NCI-H82 treated with DMSO at 0.1 percent for 48 hours (cell line): ENCODE measurements around the gene NUAK1.
"Not testable (repeated sequence)": the region's sequence is repeated elsewhere in the genome, so short reads cannot be mapped to it uniquely, and the experiment has no call there.

Experiments
- DNase-seq: peaks from one replicate; lab custom pipeline; 2025; ENCODE audit not compliant: unreplicated experiment; lab: John Stamatoyannopoulos, UW

NUAK1 gene

DNA sequence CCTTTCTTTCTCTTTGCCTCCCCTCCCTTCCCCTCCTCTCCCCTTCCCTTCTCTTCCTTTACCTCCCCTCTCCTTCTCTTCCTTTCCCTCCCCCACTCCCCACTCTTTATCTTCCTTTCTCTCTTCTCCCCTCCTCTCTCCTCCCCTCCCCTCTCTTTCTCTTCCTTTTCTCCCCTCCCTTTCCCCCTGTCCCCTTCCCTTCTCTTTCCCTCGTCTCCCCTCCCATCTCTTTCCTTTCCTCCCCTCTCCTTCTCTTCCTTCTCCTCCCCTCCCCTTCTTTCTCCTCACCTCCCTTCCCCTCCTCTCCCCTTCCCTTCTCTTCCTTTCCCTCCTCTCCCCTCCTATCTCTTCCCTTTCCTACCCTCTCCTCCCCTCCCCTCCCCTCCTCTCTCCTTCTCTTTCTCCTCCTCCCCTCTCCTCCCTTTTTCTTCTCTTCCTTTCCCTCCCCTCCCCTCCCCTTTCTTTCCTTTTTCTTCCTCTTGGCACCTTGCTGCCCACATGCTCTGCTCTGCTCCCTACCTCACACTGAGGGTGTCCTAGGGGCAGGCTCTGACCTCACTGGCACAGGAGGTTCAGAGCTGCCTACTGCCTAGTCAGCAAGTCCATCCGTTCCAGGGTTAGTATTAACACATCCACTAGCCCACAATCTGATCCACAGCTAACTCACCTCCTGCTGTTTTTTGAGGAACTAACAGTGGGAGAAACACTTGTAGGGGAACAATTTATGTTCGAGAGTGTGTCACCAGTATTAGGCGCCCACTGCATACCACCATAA, 101.0 kb downstream of the NUAK1 start:
- no peak for DNase-seq

GRCh38 chr12:106035421-106035820, 103.3 kb downstream of the NUAK1 start:
- DNase-seq: no peak

- no peak for DNase-seq
Measured at GRCh38 chr12:106034316-106034715, 104.4 kb downstream of the NUAK1 start.

- peak; percentile 2 for DNase-seq
Measured at GRCh38 chr12:106033161-106033675, 105.5 kb downstream of the NUAK1 start.

- no peak for DNase-seq
Measured at GRCh38 chr12:106032623-106032925, 106.2 kb downstream of the NUAK1 start.

GRCh38 chr12:106031761-106032622, 106.8 kb downstream of the NUAK1 start:
- no peak for DNase-seq

- DNase-seq: no peak
Measured at GRCh38 chr12:106030210-106031071, 108.3 kb downstream of the NUAK1 start.

DNA sequence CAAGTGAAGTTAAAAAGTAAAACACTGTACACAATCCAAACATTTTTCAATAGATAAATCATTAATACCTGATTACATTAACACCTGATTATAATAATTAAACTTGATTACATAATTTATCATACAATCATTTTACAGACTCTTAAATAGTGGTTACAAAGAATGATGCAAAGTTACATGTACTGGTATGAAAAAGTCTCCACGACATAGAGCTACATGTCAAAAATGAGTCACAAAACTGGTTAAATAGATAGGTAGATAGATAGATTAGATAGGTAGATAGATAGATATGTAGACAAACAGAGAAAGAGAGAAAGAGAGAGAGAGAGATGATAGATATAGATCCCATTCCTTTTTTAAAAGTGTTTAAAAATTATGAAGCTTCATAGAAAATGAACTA, 109.2 kb downstream of the NUAK1 start:
- DNase-seq: no peak

DNA sequence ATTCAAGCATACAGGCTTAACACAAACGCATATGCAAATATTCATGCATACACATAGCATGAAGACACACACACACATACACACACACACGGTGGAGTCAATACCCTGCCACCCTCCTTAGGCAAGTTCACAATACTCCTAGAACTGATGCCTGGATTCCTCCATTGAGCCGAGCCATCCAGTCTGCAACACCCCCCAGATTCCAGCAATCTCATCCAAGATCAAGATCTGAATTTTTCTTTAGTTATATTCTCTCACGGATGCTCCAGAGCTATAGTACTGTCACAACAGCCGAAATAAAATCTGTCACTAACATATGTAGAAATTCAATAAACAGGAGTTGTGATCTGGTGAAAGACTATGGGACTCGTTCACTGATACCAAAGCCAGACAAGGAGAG, 110.8 kb downstream of the NUAK1 start:
- DNase-seq: no peak

DNA sequence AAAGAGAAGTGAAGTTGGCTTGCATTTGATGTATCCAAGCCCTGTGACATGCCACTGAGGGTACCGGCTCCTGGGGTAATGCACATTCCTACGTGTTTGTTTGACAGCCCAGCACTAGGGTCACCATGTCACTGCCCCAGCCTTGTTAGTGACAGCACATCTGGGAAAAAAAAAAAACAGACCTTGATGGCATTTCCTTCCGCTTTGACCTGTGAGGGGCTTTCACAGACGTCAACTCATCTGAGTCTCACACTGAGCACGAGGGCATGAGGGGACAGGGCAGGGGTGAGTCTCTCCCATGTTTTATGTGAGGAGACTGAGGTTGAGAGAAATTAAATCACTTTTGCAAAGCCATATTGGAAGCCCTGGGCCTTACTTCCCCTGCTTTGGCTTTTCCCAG, 111.5 kb downstream of the NUAK1 start:
- no peak for DNase-seq

DNA sequence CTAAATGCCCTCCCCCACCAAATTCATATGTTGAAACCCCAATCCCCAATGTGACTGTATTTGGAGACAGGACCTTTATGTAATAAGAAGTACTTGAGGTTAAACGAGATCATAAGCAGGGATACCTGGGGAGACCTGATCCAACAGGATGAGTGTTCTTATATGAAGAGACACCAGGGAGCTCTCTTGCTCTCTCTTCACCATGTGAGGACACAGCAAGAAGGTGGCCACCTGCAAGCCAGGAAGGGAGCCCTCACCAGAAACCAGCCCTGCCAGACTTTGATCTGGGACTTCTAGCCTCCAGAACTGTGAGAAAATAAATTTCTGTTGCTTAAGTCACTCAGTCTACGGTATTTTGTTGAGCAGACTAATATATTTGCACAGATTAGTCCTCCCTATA, 113.6 kb downstream of the NUAK1 start:
- DNase-seq: no peak

DNA sequence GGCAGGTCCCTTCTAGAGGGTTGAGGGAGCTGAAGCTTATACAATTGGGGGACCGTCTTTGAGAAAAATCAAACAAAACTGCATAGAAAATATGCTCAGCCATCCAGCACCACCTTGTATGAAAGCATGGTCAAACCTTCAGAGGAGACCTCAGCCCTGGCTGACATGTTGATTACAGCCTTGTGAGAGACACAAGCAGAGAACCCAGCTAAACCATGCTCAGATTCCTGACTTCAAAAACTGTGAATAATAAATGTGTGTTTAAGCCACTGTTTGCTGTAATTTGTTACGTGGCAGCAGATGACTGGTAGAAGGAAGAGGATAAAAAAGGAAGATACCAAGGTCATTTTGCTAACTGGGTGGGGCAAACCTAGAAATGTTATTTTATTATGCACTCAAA, 115.7 kb downstream of the NUAK1 start:
- DNase-seq: no peak

DNA sequence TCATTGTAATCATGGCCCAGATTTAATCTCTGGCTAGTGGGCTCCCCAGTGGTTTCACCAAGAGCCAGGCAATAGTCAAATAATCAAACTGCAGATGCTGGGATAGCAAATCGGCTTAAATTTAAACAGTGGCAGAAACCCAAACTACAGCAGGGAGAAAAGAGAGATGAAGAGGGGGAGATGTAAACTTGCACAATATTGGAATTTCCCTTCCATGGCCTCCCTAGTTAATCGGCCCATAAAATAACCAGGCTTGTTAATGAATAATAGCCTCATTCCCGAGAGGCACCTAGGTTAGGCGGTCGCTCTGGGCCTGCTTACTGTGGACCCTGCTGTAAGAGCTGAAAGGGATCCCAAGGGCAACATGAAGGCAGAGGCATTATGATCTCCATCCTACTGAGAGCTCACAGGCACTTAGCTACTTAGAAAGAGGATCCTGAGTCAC, 116.2 kb downstream of the NUAK1 start:
- peak; percentile 37 for DNase-seq

DNA sequence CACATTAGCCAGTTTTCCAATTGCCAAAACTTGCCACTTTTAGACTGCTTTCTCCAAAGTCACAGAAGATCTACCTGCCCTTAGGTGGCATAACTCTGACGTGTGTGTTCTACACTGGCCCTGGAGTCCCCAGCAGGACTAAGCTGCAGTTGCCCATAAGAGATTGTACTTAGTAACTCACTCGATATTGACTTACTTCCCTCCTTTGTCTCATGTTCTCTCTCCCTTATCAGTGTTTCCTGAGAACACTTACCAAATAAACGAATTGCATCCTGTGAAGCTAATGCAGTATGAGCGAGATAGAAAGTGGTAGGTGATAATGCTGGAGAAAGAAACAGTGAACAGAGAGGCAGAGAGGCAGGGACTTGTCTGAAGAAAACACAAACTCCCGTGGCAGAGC, 117.2 kb downstream of the NUAK1 start:
- no peak for DNase-seq

GRCh38 chr12:106020736-106021135, 118.0 kb downstream of the NUAK1 start:
- DNase-seq: no peak

DNA sequence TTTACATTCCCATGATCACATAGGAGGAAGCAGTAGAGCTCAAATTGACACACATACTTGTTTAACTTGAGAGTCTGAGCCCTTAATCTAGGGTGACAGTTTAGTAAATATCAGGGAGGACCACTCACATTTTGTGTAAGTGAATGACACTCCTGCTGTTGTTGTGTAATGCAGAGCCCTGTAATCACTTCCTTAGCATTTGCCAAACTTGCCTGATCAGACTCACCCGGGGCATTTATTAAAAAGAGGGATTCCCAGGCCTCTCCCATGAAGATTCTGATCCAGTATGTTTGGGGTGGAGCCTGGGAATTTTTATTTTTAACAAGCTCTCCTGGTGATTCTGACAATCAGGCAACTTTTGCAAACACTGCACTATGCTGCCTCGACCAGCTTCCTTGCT, 119.6 kb downstream of the NUAK1 start:
- DNase-seq: no peak

DNA sequence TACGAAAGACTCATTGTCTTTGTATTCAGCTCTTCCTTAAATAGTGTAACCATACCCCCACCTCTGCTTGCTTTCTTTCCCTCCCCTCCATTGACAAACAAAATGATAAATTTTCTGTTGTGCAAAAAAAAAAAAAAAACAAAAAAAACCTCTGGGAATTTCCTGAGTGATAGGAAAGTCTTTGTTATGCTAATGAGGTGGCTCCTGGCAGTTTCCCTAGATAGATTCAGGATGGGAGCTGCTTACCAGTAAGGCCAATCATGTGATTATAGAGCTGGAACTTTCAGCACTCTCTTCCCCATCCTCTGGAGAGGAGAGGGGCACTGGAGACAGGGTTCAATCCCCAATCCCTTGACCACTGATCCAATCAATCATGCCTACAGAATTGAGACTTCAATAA, 120.5 kb downstream of the NUAK1 start:
- DNase-seq: no peak

- not testable (repeated sequence) for DNase-seq
Measured at GRCh38 chr12:106016601-106017278, 122.0 kb downstream of the NUAK1 start.

DNA sequence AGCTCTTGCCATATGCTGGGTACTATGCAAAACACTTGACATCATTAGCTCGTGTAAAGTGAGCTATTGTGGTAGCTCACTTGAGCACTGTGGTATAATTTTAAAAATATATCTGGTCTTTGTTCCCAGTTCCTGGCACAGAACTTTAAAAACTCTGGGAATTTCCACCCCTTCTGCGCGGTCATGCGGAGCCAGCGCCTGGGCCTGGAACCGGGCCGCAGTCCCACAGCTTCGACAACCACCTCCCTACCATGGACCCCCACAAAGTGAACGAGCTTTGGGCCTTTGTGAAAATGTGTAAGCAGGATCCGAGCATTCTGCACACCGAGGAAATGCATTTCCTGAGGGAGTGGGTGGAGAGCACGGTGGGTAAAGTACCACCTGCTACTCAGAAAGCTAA, 123.1 kb downstream of the NUAK1 start:
- no peak for DNase-seq

DNA sequence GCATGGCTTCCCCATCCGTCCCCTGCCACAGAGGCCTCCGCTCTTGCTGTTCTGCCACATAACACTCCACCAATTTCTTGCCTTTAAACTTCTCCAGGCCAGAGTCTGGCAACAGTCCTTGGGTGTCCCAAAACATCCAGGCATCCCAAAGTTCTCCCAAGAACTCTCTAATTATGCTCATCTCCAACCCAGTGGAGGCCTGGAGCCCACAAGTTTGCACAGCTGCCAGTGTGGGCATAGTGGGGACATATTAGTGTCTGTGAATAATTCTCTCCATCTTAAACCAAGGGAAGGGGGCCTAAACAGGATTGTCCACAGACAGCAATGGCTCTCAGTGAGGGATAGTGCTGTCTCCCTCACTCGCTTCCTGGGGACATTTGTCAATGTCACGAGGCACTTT, 124.8 kb downstream of the NUAK1 start:
- no peak for DNase-seq
